Stomach (tissue), 9 donors: ENCODE results near the gene CLN3. TPM values are rescaled to one million over a fixed set of nuclear protein-coding genes. Genes with fewer than 3 reads are reported as not detected.

Experiments
- DNase-seq, 2 donors: peaks; one replicate each; pipeline versions ENCODE4 v3.0.0 to v3.0.0-alpha.2; 2013 to 2019
- H3K27ac ChIP-seq, 5 donors: fragments of 200-600 bp in 4 of 5; sonication (generic) in 4 of 5; one replicate each; pipeline ENCODE4 v1.5.1; 2013 to 2019; ENCODE audit warnings: mild to moderate bottlenecking in 1 of 5, moderate library complexity in 1 of 5
- H3K27me3 ChIP-seq, 3 donors: fragments of 200-600 bp; sonication (generic); one replicate each; pipeline ENCODE4 v1.5.1; 2017 to 2019; ENCODE audit warnings: mixed run types in 1 of 3
- H3K36me3 ChIP-seq, 4 donors: fragments of 200-600 bp; sonication (generic); 1 replicate in 3 of 4; 2 replicates in 1 of 4; pipeline ENCODE4 v1.5.1; 2016 to 2019
- H3K4me1 ChIP-seq, 4 donors: fragments of 200-600 bp; sonication (generic); one replicate each; pipeline ENCODE4 v1.5.1; 2016 to 2019
- H3K4me3 ChIP-seq, 4 donors: fragments of 200-600 bp; sonication (generic) in 3 of 4; one replicate each; pipeline ENCODE4 v1.5.1; 2016 to 2019; ENCODE audit warnings: mild to moderate bottlenecking in 1 of 4
- H3K9me3 ChIP-seq, 4 donors: fragments of 200-600 bp; sonication (generic); one replicate each; pipeline ENCODE4 v1.5.1; 2016 to 2019
- CTCF ChIP-seq, 7 experiments: fragments of 450-650 bp in 4 of 7; fragments of 200-600 bp in 3 of 7; sonication (generic) in 3 of 7; IDR thresholded peaks; one replicate each; pipeline ENCODE4 v1.5.1; 2016 to 2019; ENCODE audit warnings: antibody characterized with exemption in 7 of 7, control low read depth in 2 of 7, mild to moderate bottlenecking in 1 of 7
- EP300 ChIP-seq: sonication (generic); formaldehyde crosslinking; IDR thresholded peaks from one replicate; pipeline ENCODE4 v1.6.1; 2017; ENCODE audit warnings: antibody characterized with exemption
- POLR2A ChIP-seq, 4 donors: fragments of 450-650 bp; IDR thresholded peaks; one replicate each; pipeline ENCODE4 v1.6.1; 2016; ENCODE audit warnings: antibody characterized with exemption in 4 of 4, control low read depth in 2 of 4, mild to moderate bottlenecking in 1 of 4, moderate library complexity in 1 of 4
- POLR2AphosphoS5 ChIP-seq, 3 donors: sonication (generic); formaldehyde crosslinking; IDR thresholded peaks; one replicate each; pipeline ENCODE4 v1.6.1; 2016; ENCODE audit warnings: antibody characterized with exemption in 3 of 3
- WGBS, 5 donors: extraction: QIAGEN DNeasy Blood & Tissue Kit in 3 of 5; methylation state at CpG; one replicate each; pipeline versions ENCODE4 v1.1.5 to v1.1.7; 2013 to 2018; 5-methylcytosine and 5-hydroxymethylcytosine counted together
- intact Hi-C: fragments of 100-400 bp; cut with DNase I; formaldehyde crosslinking; loops from one replicate; pipeline ENCODE4 v1.15.1; 2023; ENCODE audit warnings: low total_unique reads
- polyA plus RNA-seq, 3 donors: library from polyadenylated mRNA; stranded (reverse); fragments of 200-250 nt; gene quantifications; one replicate each; pipeline ENCODE4 v1.2.3, GENCODE V29; 2013
- total RNA-seq, 5 donors: library from RNA; depleted of rRNA; stranded (reverse); fragments of >200 nt; gene quantifications; one replicate each; pipeline versions ENCODE4 v1.1.0 to v1.2.3, GENCODE V29; 2014 to 2016
- donor health status: healthy with polysubstance abuse.
- donor health status: Bipolar disorder and iron deficiency.
- donor health status: healthy.

CLN3 gene
- total and polyA plus RNA-seq, 8 donors = 6.6 to 55.6 (median 21.4) TPM

GRCh38 chr16:28520672-28521071 lies 28.8 kb upstream of the CLN3 start:
- 73 to 83% (median 77%) methylated on average over 7 of the region's 7 CpGs for WGBS, 5 donors
- H3K27ac ChIP-seq = no peak overlapping the region
- DNase-seq = no peak
- intact Hi-C loops = no loop called here
- H3K36me3 ChIP-seq = no peaks in the 10 kb centered on the region
- H3K27me3 ChIP-seq = no peaks in the 10 kb centered on the region
- no peak overlapping the region for H3K4me3 ChIP-seq
- H3K9me3 ChIP-seq = no peaks in the 10 kb centered on the region
- TF ChIP-seq EP300 (no peak), CTCF (IDR thresholded peaks at IDR 0.05) (no peak), POLR2AphosphoS5 (IDR thresholded peaks at IDR 0.05) (no peak), POLR2A (IDR thresholded peaks at IDR 0.05) (no peak)
- peaks cover 0 to 18% (median 4%) of the 10 kb centered on the region in 4 donors for H3K4me1 ChIP-seq

GRCh38 chr16:28514246-28514645 lies 22.4 kb upstream of the CLN3 start:
- TF ChIP-seq POLR2AphosphoS5 (IDR thresholded peaks at IDR 0.05) (no peak), CTCF (IDR thresholded peaks at IDR 0.05) (no peak), POLR2A (IDR thresholded peaks at IDR 0.05) (no peak), EP300 (no peak)
- WGBS, 5 donors = 90 to 97% (median 96%) methylated on average over 2 to 7 of the region's 7 CpGs
- Histone ChIP-seq H3K4me3 (no peak overlapping the region), H3K36me3 (no peaks in the 10 kb centered on the region), H3K27me3 (no peaks in the 10 kb centered on the region), H3K4me1 (no peaks in the 10 kb centered on the region), H3K27ac (no peak overlapping the region), H3K9me3 (no peaks in the 10 kb centered on the region)
- no peak for DNase-seq
- intact Hi-C loops = no loop called here

GRCh38 chr16:28513484-28514181 lies 21.8 kb upstream of the CLN3 start:
- intact Hi-C loops = no loop called here
- H3K27me3 ChIP-seq = no peaks in the 10 kb centered on the region
- H3K36me3 ChIP-seq = no peaks in the 10 kb centered on the region
- WGBS, 5 donors = 83 to 92% (median 84%) methylated on average over 12 of the region's 12 CpGs
- DNase-seq = no peak
- no peak overlapping the region for H3K4me3 ChIP-seq
- H3K4me1 ChIP-seq = no peaks in the 10 kb centered on the region
- no peaks in the 10 kb centered on the region for H3K9me3 ChIP-seq
- TF ChIP-seq POLR2A (IDR thresholded peaks at IDR 0.05) = no peak
- TF ChIP-seq POLR2AphosphoS5 (IDR thresholded peaks at IDR 0.05) = no peak
- TF ChIP-seq CTCF (IDR thresholded peaks at IDR 0.05) = no peak
- TF ChIP-seq EP300 = no peak
- no peak overlapping the region for H3K27ac ChIP-seq

- H3K4me3 ChIP-seq = no peak overlapping the region
- H3K9me3 ChIP-seq = no peaks in the 10 kb centered on the region
- WGBS, 5 donors = 81 to 87% (median 84%) methylated on average over 18 to 21 of the region's 21 CpGs
- H3K36me3 ChIP-seq = no peaks in the 10 kb centered on the region
- no peak for DNase-seq
- intact Hi-C loops = no loop called here
- TF ChIP-seq EP300 = no peak
- TF ChIP-seq POLR2AphosphoS5 (IDR thresholded peaks at IDR 0.05) = no peak
- no peak for TF ChIP-seq CTCF (IDR thresholded peaks at IDR 0.05)
- no peak for TF ChIP-seq POLR2A (IDR thresholded peaks at IDR 0.05)
- peaks cover 0 to 13% (median 0%) of the 10 kb centered on the region in 4 donors for H3K4me1 ChIP-seq
- H3K27ac ChIP-seq = no peak overlapping the region
- H3K27me3 ChIP-seq = peaks cover 0 to 9% (median 0%) of the 10 kb centered on the region in 3 donors
Observed at GRCh38 chr16:28511801-28512789, 20.2 kb upstream of the CLN3 start.
